ENCODE results near the gene KRTAP9-1.
"Not testable (repeated sequence)": the region's sequence is repeated elsewhere in the genome, so short reads cannot be mapped to it uniquely, and the experiment has no call there.

KRTAP9-1 gene

GRCh38 chr17:41184480-41184961 is 5.2 kb upstream of the KRTAP9-1 start, which contains the start of gene KRTAP4-1:
TSS of gene KRTAP4-1 (minus strand) at chr17:41184911. CDS start at chr17:41184854, 57 bp downstream.
- no peak for DNase-seq

- DNase-seq, result no peak
These were observed 4.7 kb upstream of the KRTAP9-1 start for GRCh38 chr17:41185001-41185400.

- no peak for DNase-seq
These were observed 2.8 kb upstream of the KRTAP9-1 start for GRCh38 chr17:41186872-41187271.

- DNase-seq, result no peak
These were observed 641 bp downstream of the KRTAP9-1 start for GRCh38 chr17:41190328-41190727.

GRCh38 chr17:41196068-41196467 is 6.4 kb downstream of the KRTAP9-1 start:
- no peak for DNase-seq

- no peak for DNase-seq
These were observed 9.9 kb downstream of the KRTAP9-1 start for GRCh38 chr17:41199421-41200078.

GRCh38 chr17:41211845-41212466 is 22.3 kb downstream of the KRTAP9-1 start:
- DNase-seq, result peak; percentile 78

- DNase-seq, result peak; percentile 80
These were observed 23.0 kb downstream of the KRTAP9-1 start for GRCh38 chr17:41212524-41213169.

- DNase-seq, result no peak
These were observed 26.0 kb downstream of the KRTAP9-1 start for GRCh38 chr17:41215681-41216080.

GRCh38 chr17:41223821-41224220 is 34.1 kb downstream of the KRTAP9-1 start:
- DNase-seq, result no peak

- no peak for DNase-seq
These were observed 36.4 kb downstream of the KRTAP9-1 start for GRCh38 chr17:41226051-41226450.

GRCh38 chr17:41226598-41227095 is 37.0 kb downstream of the KRTAP9-1 start, which contains the start of gene KRTAP9-2:
TSS of gene KRTAP9-2 (plus strand) at chr17:41226648. CDS start at chr17:41226655, 7 bp downstream.
- not testable (repeated sequence) for DNase-seq

- no peak for DNase-seq
These were observed 40.4 kb downstream of the KRTAP9-1 start for GRCh38 chr17:41230094-41230493.

GRCh38 chr17:41231731-41232130 is 42.0 kb downstream of the KRTAP9-1 start:
- DNase-seq, result no peak

- not testable (repeated sequence) for DNase-seq
These were observed 42.9 kb downstream of the KRTAP9-1 start, which contains the start of gene KRTAP9-3 for GRCh38 chr17:41232399-41233105. TSS of gene KRTAP9-3 (plus strand) at chr17:41232449. CDS start at chr17:41232502, 53 bp downstream.

GRCh38 chr17:41237116-41237515 is 47.4 kb downstream of the KRTAP9-1 start:
- not testable (repeated sequence) for DNase-seq

GRCh38 chr17:41237949-41238437 is 48.3 kb downstream of the KRTAP9-1 start, which contains the start of gene KRTAP9-8:
TSS of gene KRTAP9-8 (plus strand) at chr17:41237999. CDS start at chr17:41238052, 53 bp downstream.
- DNase-seq, result not testable (repeated sequence)

Data from COR-L47 (cell line).